ENCODE results near the gene SLC6A9.

The SLC6A9 gene

GRCh38 chr1:44031252-44032169, at the start of gene SLC6A9:
SLC6A9 (minus strand) TSS chr1:44031462; CDS start chr1:44024277, 7,185 bp downstream.
- DNase-seq (ENCODE audit: low read depth, low spot score), result peak; percentile 88
- no peak for TF ChIP-seq CTCF (IDR thresholded peaks at IDR 0.05; ENCODE audit: low read depth, low read length)
- H3K4me3 ChIP-seq (ENCODE audit: low read depth, low read length), result peak within 1 kb of the TSS; percentile 78
- in situ Hi-C loops (cut with HindIII; ENCODE audit: low sequenced_read_pairs), result no loop called here

GRCh38 chr1:44079566-44079965, 48.3 kb upstream of the SLC6A9 start:
- TF ChIP-seq CTCF (IDR thresholded peaks at IDR 0.05; ENCODE audit: low read depth, low read length), result no peak
- in situ Hi-C loops (cut with HindIII; ENCODE audit: low sequenced_read_pairs), result no loop called here
- H3K4me3 ChIP-seq (ENCODE audit: low read depth, low read length), result no peak overlapping the region
- DNase-seq (ENCODE audit: low read depth, low spot score), result no peak

- no peak for TF ChIP-seq CTCF (IDR thresholded peaks at IDR 0.05; ENCODE audit: low read depth, low read length)
- no peak overlapping the region for H3K4me3 ChIP-seq (ENCODE audit: low read depth, low read length)
- DNase-seq (ENCODE audit: low read depth, low spot score), result no peak
- in situ Hi-C loops (cut with HindIII; ENCODE audit: low sequenced_read_pairs), result no loop called here
Observed at GRCh38 chr1:44078104-44078503, 46.8 kb upstream of the SLC6A9 start.

- TF ChIP-seq CTCF (IDR thresholded peaks at IDR 0.05; ENCODE audit: low read depth, low read length), result no peak
- in situ Hi-C loops (cut with HindIII; ENCODE audit: low sequenced_read_pairs), result no loop called here
- H3K4me3 ChIP-seq (ENCODE audit: low read depth, low read length), result no peak overlapping the region
- DNase-seq (ENCODE audit: low read depth, low spot score), result no peak
Observed at GRCh38 chr1:44077421-44077820, 46.2 kb upstream of the SLC6A9 start.

GRCh38 chr1:44076066-44076465, 44.8 kb upstream of the SLC6A9 start:
- H3K4me3 ChIP-seq (ENCODE audit: low read depth, low read length), result no peak overlapping the region
- TF ChIP-seq CTCF (IDR thresholded peaks at IDR 0.05; ENCODE audit: low read depth, low read length), result no peak
- in situ Hi-C loops (cut with HindIII; ENCODE audit: low sequenced_read_pairs), result no loop called here
- peak; percentile 21 for DNase-seq (ENCODE audit: low read depth, low spot score)

- no peak overlapping the region for H3K4me3 ChIP-seq (ENCODE audit: low read depth, low read length)
- TF ChIP-seq CTCF (IDR thresholded peaks at IDR 0.05; ENCODE audit: low read depth, low read length), result no peak
- DNase-seq (ENCODE audit: low read depth, low spot score), result no peak
- in situ Hi-C loops (cut with HindIII; ENCODE audit: low sequenced_read_pairs), result no loop called here
Observed at GRCh38 chr1:44074415-44074814, 43.2 kb upstream of the SLC6A9 start.

Measured in astrocyte of the spinal cord (primary cell).